GM12872 (cell line): ENCODE measurements around the gene CD200.

Experiments
- TF ChIP-seq, protein P1 (sequence below): IDR thresholded peaks from 3 replicates; pipeline ENCODE4 v1.5.1; 2011; ENCODE audit warnings: low read depth, mild to moderate bottlenecking, low read length, moderate library complexity; ENCODE audit not compliant: insufficient read depth

The CD200 gene

DNA sequence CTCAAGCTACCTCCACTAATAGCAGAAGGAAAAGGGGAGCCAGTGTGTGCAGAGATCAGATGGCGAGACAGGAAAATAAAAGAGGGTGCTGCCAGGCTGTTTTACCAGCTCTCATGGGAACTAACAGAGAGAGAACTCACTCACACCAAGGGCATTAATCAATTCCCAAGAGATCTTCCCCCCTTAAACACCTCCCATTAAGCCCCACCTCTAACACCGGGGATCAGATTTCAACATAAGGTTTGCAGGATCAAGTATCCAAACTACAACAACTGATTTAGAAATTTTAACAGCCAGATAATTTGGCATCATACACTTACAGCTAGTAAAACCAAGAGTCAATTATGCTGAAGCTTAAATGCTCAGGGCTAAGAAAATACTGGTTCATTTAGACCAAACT, 18.9 kb downstream of the CD200 start:
- TF ChIP-seq, protein P1, sequence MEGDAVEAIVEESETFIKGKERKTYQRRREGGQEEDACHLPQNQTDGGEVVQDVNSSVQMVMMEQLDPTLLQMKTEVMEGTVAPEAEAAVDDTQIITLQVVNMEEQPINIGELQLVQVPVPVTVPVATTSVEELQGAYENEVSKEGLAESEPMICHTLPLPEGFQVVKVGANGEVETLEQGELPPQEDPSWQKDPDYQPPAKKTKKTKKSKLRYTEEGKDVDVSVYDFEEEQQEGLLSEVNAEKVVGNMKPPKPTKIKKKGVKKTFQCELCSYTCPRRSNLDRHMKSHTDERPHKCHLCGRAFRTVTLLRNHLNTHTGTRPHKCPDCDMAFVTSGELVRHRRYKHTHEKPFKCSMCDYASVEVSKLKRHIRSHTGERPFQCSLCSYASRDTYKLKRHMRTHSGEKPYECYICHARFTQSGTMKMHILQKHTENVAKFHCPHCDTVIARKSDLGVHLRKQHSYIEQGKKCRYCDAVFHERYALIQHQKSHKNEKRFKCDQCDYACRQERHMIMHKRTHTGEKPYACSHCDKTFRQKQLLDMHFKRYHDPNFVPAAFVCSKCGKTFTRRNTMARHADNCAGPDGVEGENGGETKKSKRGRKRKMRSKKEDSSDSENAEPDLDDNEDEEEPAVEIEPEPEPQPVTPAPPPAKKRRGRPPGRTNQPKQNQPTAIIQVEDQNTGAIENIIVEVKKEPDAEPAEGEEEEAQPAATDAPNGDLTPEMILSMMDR = no peak

DNA sequence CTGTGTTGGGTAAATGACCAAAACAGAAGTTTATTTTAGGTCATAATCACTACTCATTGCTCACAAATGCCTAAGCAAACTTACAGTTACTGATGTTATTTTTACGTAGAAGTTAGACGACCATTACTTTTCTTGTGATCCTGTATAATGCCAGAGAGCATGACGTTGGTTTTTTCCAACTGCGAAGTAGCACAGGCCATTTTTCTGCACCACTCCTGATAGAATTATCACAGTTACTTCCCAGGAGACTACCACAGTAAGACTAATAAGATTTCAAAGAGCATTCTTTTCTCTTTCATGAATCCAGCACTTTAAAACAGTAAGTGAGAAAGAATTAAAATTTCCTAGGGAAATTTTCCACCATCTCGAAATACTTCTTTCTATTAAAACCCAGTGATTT, 19.8 kb downstream of the CD200 start:
- TF ChIP-seq, protein P1 = no peak

DNA sequence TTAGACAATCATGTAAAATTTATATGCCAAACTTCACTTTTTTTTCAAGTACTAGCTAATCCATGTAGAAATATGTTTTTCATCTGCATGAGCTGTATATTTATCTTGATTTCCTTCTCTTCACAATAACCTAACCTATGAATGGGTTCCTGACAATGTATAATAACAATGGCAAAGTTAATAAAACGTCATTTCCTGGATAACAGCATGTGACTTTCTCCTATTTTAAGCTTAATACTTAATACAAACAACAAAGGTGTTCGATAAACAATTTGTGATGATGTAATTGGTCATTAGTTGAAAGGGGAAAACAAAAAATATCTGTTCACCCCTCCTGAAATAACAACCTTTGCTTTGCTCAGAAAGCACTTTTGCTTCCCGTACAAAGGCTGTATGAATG, 20.4 kb downstream of the CD200 start:
- TF ChIP-seq, protein P1 = no peak

DNA sequence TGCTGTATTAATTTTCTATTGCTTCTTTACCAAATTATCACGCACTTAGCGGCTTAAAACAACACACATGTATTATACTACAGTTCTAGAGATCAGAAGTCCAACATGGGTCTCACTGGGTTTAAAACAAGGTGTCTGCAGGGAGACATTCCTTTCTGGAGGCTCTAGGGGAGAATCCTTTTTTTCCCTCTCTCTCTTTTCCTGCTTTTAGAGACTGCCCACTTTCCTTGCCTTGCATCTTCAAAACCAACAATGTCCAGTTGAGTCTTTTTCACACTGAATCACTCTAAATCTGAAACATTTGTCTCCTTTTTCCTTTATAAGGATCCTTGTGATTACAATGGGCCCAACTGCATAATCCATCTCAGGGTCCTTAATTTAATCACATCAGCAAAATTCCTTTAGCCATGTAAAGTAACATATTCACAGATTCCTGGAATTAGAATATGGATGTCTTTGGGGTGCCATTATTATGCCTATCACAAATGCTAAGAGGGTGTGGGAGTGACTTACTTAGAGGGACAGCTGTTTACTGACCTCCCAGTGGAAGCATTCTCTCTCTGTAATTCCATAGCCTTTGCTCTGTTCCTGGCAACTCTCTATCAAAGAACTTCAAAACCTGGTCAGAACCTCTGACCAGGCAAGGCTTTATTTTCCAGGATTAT, 21.8 kb downstream of the CD200 start:
- TF ChIP-seq, protein P1 = no peak

DNA sequence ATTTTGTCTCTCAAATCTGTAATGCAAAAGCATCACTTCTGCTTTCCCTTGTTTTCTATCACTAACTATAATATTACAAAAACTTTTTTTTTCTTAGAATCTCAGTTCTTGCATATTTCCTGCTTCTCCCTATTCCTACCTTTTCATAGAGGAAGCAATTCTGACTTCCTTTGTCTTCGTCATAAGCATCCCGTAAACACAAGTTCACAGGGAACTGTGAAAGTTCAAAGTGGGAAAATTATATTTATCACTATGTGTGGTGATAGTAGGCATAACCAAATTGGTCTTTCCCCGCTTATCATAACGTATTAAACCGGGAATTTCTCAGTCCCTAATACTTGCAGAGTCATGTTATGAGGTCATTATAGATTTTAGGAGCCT, 22.3 kb downstream of the CD200 start:
- TF ChIP-seq, protein P1 = no peak

DNA sequence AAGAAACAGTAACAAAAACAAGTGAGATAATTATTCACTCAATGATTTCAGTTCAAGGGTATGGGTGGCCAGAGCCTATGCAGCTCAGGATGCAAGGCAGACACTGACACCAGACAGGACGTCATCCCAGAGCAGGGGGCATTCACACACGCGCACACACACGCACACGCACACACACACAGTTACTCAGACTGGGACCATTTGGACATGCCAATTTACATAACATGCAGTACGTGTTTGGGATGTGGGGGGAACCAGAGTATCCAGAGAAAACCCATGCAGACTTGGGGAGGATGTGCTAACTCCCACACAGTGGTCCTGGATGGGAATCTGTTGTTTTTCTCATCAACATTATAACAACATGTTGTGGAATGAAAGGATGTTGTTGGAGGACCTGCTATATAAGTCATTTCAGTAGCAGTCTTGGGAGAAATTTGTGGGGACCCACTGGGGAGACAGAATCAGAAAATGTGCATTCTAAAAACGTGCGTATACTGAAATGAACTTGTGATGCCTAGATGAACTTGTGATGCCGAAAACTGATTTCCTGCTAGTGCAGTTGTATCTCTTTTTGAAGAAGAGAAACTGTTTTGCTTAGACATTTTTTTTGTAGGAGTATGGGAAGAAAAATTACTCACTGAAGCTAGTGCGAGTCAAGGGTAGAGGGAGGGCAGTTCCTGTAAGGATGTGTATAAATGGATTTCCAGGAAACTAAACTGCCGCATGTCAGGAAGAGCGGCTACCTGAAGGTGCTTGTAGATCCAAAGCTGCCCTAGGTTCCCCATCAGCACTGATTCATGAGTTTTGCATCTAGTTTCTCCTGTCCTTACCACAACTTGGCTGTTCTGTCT, 25.2 kb downstream of the CD200 start:
- TF ChIP-seq, protein P1 = no peak

DNA sequence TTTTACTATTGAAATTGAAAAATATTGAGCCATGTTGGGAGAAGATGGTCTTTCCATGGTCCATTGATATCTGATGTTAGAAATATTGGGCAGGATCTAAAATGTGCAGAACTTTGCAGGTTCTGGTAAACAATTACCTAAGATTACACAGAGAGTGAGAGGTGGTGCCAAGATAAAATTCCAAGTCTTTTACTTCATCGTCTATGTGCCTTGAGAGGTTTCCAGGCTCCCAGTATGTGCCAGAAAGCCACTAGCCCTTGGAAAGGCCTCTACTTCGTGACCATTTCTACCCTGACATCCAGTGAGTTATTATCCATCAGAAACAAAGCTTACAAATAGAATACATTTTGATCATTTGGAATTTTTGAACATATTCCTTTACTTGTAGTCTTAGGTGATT, 27.6 kb downstream of the CD200 start:
- TF ChIP-seq, protein P1 = no peak
